GM12878 (cell line): ENCODE data around the gene PCDHGA7. TPM values are rescaled to one million over a fixed set of nuclear protein-coding genes. Genes with fewer than 3 reads are reported as not detected.

ENCODE experiments used
- ATAC-seq: fragments of 200-7000 bp; cut with Tn5 transposase; 3 replicates; pipeline ENCODE4 v1.9.1; 2020; ENCODE audit warnings: mild to moderate bottlenecking, moderate library complexity
- BruUV-seq: library from RNA; stranded (reverse); fragments of 400-500 nt; replicated peaks from 2 replicates; lab custom pipeline; 2021; lab: Mats Ljungman, UMichigan
- CTCF ChIA-PET: fragments of 300-600 bp; sonication (Branson Sonifier 250); formaldehyde crosslinking; extraction: SDS; loops from one replicate; lab custom pipeline; 2021; ENCODE audit warnings: inconsistent platforms; lab: Yijun Ruan, JAX
- POLR2A ChIA-PET: fragments of 350-600 bp; formaldehyde crosslinking; extraction: SDS; loops from one replicate; lab custom pipeline; 2021; ENCODE audit warnings: inconsistent platforms; lab: Charles Lee
- RAD21 ChIA-PET: fragments of 300-600 bp; sonication (Branson Sonifier 250); formaldehyde crosslinking; loops from one replicate; lab custom pipeline; 2023; ENCODE audit warnings: antibody characterized with exemption; ENCODE audit not compliant: unreplicated experiment; lab: Charles Lee
- SMC1A ChIA-PET: fragments of 300-600 bp; sonication (Branson Sonifier 250); formaldehyde crosslinking; loops from one replicate; lab custom pipeline; 2023; ENCODE audit not compliant: unreplicated experiment, uncharacterized antibody; lab: Charles Lee
- DNase-seq: peaks from one replicate; pipeline ENCODE4 v3.0.0-alpha.2; 2011; ENCODE audit warnings: low read depth, low spot score
- FAIRE-seq: peaks from 3 replicates; lab custom pipeline; 2011; peaks lifted over from hg19 to GRCh38; lab: Jason Lieb, UNC
- H2AFZ ChIP-seq: 2 replicates; pipeline ENCODE4 v1.6.0; 2011; ENCODE audit warnings: low read depth, low read length, control low read depth; ENCODE audit not compliant: control insufficient read depth
- H3K27ac ChIP-seq: 2 replicates; pipeline ENCODE4 v1.5.1; 2011; ENCODE audit warnings: control low read depth; ENCODE audit not compliant: control insufficient read depth, insufficient read depth
- H3K27me3 ChIP-seq, 2 experiments: replicated peaks in 1 of 2; 2 replicates each; pipeline versions ENCODE4 v1.6.0 to v1.6.1; 2011; ENCODE audit warnings: low read length in 1 of 2; ENCODE audit not compliant: control insufficient read depth in 2 of 2, insufficient read depth in 2 of 2
- H3K36me3 ChIP-seq, 2 experiments: 2 replicates each; pipeline ENCODE4 v1.5.1; 2011; ENCODE audit warnings: low read length in 1 of 2; ENCODE audit not compliant: control insufficient read depth in 2 of 2, insufficient read depth in 2 of 2
- H3K4me1 ChIP-seq: 2 replicates; pipeline ENCODE4 v1.6.1; 2011; ENCODE audit warnings: mild to moderate bottlenecking, low read length, moderate library complexity, mixed read lengths; ENCODE audit not compliant: control insufficient read depth, insufficient read depth
- H3K4me2 ChIP-seq: 2 replicates; pipeline ENCODE4 v1.6.0; 2011; ENCODE audit warnings: control low read depth; ENCODE audit not compliant: control insufficient read depth, insufficient read depth
- H3K4me3 ChIP-seq: fragments of 200-600 bp; sonication (generic); 2 replicates; pipeline ENCODE4 v1.5.1; 2016
- H3K79me2 ChIP-seq: 2 replicates; pipeline ENCODE4 v1.6.0; 2011; ENCODE audit warnings: low read length; ENCODE audit not compliant: control insufficient read depth, insufficient read depth
- H3K9ac ChIP-seq: 2 replicates; pipeline ENCODE4 v1.8.0; 2011; ENCODE audit warnings: low read length, control low read depth, mixed read lengths; ENCODE audit not compliant: control insufficient read depth, insufficient read depth
- H3K9me3 ChIP-seq: replicated peaks from 3 replicates; pipeline ENCODE4 v1.5.1; 2011; ENCODE audit warnings: mild to moderate bottlenecking, low read length; ENCODE audit not compliant: control insufficient read depth, insufficient read depth
- H4K20me1 ChIP-seq: 2 replicates; pipeline ENCODE4 v1.6.0; 2011; ENCODE audit not compliant: control insufficient read depth, insufficient read depth
- CHD2 ChIP-seq: IDR thresholded peaks from 2 replicates; pipeline ENCODE4 v1.6.1; 2011; ENCODE audit warnings: low read depth, low read length, improper control_type of control experiment, borderline replicate concordance
- EGR1 ChIP-seq, 2 experiments: IDR thresholded peaks; 1 replicate in 1 of 2; 2 replicates in 1 of 2; pipeline ENCODE4 v1.6.1; 2011 to 2012; ENCODE audit warnings: low read depth in 2 of 2, low read length in 2 of 2, borderline replicate concordance in 1 of 2, mild to moderate bottlenecking in 1 of 2, moderate library complexity in 1 of 2
- FOXM1 ChIP-seq: IDR thresholded peaks from 2 replicates; pipeline ENCODE4 v1.6.1; 2012; ENCODE audit warnings: low read depth, mild to moderate bottlenecking, inconsistent platforms, low read length, moderate library complexity
- KLF5 ChIP-seq: fragments of 450-650 bp; IDR thresholded peaks from 2 replicates; pipeline ENCODE4 v1.6.1; 2014; ENCODE audit warnings: mild to moderate bottlenecking; ENCODE audit not compliant: partially characterized antibody
- MLLT1 ChIP-seq: fragments of 450-650 bp; IDR thresholded peaks from 2 replicates; pipeline ENCODE4 v1.6.1; 2016; ENCODE audit warnings: mild to moderate bottlenecking
- RAD51 ChIP-seq: fragments of 450-650 bp; IDR thresholded peaks from 2 replicates; pipeline ENCODE4 v1.6.1; 2016; ENCODE audit warnings: moderate library complexity, mild to moderate bottlenecking, inconsistent platforms
- RB1 ChIP-seq: fragments of 450-650 bp; formaldehyde crosslinking; IDR thresholded peaks from 2 replicates; pipeline ENCODE4 v1.6.1; 2017; ENCODE audit warnings: mild to moderate bottlenecking, borderline replicate concordance
- TAF1 ChIP-seq: IDR thresholded peaks from 2 replicates; pipeline ENCODE4 v1.6.1; 2011; ENCODE audit warnings: mild to moderate bottlenecking, low read depth, low read length, borderline replicate concordance
- WRNIP1 ChIP-seq: IDR thresholded peaks from 2 replicates; pipeline ENCODE4 v1.6.1; 2011; ENCODE audit warnings: low read depth, low read length, improper control_type of control experiment, borderline replicate concordance
- ZNF24 ChIP-seq: fragments of 450-650 bp; IDR thresholded peaks from 2 replicates; pipeline ENCODE4 v1.6.1; 2017; ENCODE audit warnings: antibody characterized with exemption, mild to moderate bottlenecking
- ZNF274 ChIP-seq: IDR thresholded peaks from one replicate; pipeline ENCODE4 v1.8.0; 2011; ENCODE audit not compliant: insufficient read length, insufficient read depth
- WGBS: methylation state at CpG from one replicate; pipeline ENCODE4 v1.1.6; 2016; ENCODE audit warnings: low lambda C conversion rate; ENCODE audit not compliant: insufficient replicate concordance, insufficient coverage; ENCODE audit errors: missing lambda C conversion rate; 5-methylcytosine and 5-hydroxymethylcytosine counted together
- in situ Hi-C: fragments of 300-500 bp; cut with MboI; formaldehyde crosslinking; loops from 9 replicates; pipeline ENCODE4 v1.14.3; 2018; ENCODE audit warnings: mixed read lengths
- intact Hi-C: fragments of 100-400 bp; cut with micrococcal nuclease; formaldehyde crosslinking; loops from one replicate; pipeline ENCODE4 v1.14.2; 2022; ENCODE audit not compliant: unreplicated experiment
- polyA plus RNA-seq, 11 experiments: library from polyadenylated mRNA; depleted of rRNA in 4 of 11; unstranded in 6 of 11; stranded (reverse) in 5 of 11; fragments of >200 nt; fragmentation: Nextera tagmentation in 4 of 11; fragmentation: Illumina TruSeq in 1 of 11; extraction: Ambion mirVana in 4 of 11; extraction: Trizol in 1 of 11; gene quantifications; 1 replicate in 1 of 11; 2 replicates in 10 of 11; pipeline versions ENCODE4 v1.2.1 to v1.2.3, GENCODE V29; 2011 to 2016; ENCODE audit warnings: inconsistent platforms in 2 of 11, missing spikeins in 2 of 11, low read depth in 1 of 11
- total RNA-seq, 4 experiments: library from RNA; depleted of rRNA in 3 of 4; stranded (reverse); fragments of >200 nt in 3 of 4; fragmentation: Illumina TruSeq in 1 of 4; extraction: Trizol in 1 of 4; gene quantifications; 2 replicates each; pipeline versions ENCODE4 v1.2.1 to v1.2.3, GENCODE V29; 2013 to 2021
- TF ChIP-seq, protein P1 (sequence below): IDR thresholded peaks from 2 replicates; pipeline ENCODE4 v1.6.1; 2012; ENCODE audit warnings: mild to moderate bottlenecking, low read depth, low read length
- TF ChIP-seq, protein P2 (sequence below): fragments of 150-350 bp; IDR thresholded peaks from 2 replicates; pipeline ENCODE4 v1.6.1; 2016; ENCODE audit warnings: low read depth, low read length

PCDHGA7 gene
- total and polyA plus RNA-seq, 10 of the 15 experiments (the other 5 are each of a cell fraction or from before 2014, with no cell fraction given) = 0.01 to 0.18 (median 0.08) TPM; not detected in 3

- in situ Hi-C loops = no loop called here
- peak; percentile 57 for FAIRE-seq
- POLR2A ChIA-PET = interaction anchor here (1.2 kb wide), 1 partner anchor 143 kb away, joined by 5 read pairs; no protein-coding TSS in a partner anchor
- peak; percentile 25; the same call in 1 of the 2 replicates for TF ChIP-seq RB1
- TF ChIP-seq ZNF274 = no peak
- TF ChIP-seq, protein P1, sequence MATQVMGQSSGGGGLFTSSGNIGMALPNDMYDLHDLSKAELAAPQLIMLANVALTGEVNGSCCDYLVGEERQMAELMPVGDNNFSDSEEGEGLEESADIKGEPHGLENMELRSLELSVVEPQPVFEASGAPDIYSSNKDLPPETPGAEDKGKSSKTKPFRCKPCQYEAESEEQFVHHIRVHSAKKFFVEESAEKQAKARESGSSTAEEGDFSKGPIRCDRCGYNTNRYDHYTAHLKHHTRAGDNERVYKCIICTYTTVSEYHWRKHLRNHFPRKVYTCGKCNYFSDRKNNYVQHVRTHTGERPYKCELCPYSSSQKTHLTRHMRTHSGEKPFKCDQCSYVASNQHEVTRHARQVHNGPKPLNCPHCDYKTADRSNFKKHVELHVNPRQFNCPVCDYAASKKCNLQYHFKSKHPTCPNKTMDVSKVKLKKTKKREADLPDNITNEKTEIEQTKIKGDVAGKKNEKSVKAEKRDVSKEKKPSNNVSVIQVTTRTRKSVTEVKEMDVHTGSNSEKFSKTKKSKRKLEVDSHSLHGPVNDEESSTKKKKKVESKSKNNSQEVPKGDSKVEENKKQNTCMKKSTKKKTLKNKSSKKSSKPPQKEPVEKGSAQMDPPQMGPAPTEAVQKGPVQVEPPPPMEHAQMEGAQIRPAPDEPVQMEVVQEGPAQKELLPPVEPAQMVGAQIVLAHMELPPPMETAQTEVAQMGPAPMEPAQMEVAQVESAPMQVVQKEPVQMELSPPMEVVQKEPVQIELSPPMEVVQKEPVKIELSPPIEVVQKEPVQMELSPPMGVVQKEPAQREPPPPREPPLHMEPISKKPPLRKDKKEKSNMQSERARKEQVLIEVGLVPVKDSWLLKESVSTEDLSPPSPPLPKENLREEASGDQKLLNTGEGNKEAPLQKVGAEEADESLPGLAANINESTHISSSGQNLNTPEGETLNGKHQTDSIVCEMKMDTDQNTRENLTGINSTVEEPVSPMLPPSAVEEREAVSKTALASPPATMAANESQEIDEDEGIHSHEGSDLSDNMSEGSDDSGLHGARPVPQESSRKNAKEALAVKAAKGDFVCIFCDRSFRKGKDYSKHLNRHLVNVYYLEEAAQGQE = no peak
- TF ChIP-seq FOXM1 = peak; percentile 46; the same call in 1 of the 2 replicates
- no peak for TF ChIP-seq WRNIP1
- TF ChIP-seq, protein P2, sequence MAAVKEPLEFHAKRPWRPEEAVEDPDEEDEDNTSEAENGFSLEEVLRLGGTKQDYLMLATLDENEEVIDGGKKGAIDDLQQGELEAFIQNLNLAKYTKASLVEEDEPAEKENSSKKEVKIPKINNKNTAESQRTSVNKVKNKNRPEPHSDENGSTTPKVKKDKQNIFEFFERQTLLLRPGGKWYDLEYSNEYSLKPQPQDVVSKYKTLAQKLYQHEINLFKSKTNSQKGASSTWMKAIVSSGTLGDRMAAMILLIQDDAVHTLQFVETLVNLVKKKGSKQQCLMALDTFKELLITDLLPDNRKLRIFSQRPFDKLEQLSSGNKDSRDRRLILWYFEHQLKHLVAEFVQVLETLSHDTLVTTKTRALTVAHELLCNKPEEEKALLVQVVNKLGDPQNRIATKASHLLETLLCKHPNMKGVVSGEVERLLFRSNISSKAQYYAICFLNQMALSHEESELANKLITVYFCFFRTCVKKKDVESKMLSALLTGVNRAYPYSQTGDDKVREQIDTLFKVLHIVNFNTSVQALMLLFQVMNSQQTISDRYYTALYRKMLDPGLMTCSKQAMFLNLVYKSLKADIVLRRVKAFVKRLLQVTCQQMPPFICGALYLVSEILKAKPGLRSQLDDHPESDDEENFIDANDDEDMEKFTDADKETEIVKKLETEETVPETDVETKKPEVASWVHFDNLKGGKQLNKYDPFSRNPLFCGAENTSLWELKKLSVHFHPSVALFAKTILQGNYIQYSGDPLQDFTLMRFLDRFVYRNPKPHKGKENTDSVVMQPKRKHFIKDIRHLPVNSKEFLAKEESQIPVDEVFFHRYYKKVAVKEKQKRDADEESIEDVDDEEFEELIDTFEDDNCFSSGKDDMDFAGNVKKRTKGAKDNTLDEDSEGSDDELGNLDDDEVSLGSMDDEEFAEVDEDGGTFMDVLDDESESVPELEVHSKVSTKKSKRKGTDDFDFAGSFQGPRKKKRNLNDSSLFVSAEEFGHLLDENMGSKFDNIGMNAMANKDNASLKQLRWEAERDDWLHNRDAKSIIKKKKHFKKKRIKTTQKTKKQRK = no peak
- TF ChIP-seq MLLT1 = no peak
- TF ChIP-seq EGR1 (IDR thresholded peaks at IDR 0.05; ENCODE audit: borderline replicate concordance in 1 of 2, low read depth in 2 of 2, low read length in 2 of 2) = peak in 1 of 2 experiments; percentile 61; a peak in 1 of 3 replicates
- no peak for TF ChIP-seq CHD2
- TF ChIP-seq ZNF24 = peak; percentile 75; the same call in 1 of the 2 replicates
- TF ChIP-seq KLF5 = no peak
- no peak for TF ChIP-seq TAF1
- TF ChIP-seq RAD51 = no peak
These were observed 38.4 kb downstream of the PCDHGA7 start, which contains the start of gene PCDHGA11 for GRCh38 chr5:141420855-141421488. PCDHGA11 (plus strand) TSS chr5:141421051; CDS start chr5:141421228, 177 bp downstream.

More at GRCh38 chr5:141420855-141421488, 38.4 kb downstream of the PCDHGA7 start, which contains the start of gene PCDHGA11:
- no peaks in the 10 kb centered on the region for H3K79me2 ChIP-seq
- H3K4me2 ChIP-seq = peak within 1 kb of the TSS; percentile 79
- ChIA-PET SMC1A (interaction anchor here (0.7 to 2.8 kb wide), 29 partner anchors 8 to 926 kb away, joined by 3 to 41 read pairs (median 5); partner anchors contain the start of genes PCDHGA10, PCDHGA12, PCDHGB3 and PCDHGC3), RAD21 (interaction anchor here (0.5 to 2.6 kb wide), 25 partner anchors 8 to 234 kb away, joined by 3 to 34 read pairs (median 5); partner anchors contain the start of genes PCDHB9, PCDHGA10, PCDHGA12 and PCDHGB3), CTCF (interaction anchor here (0.6 to 10.9 kb wide), 47 partner anchors 9 to 468 kb away, joined by 3 to 245 read pairs (median 4); partner anchors contain the start of genes PCDHGA10, PCDHGA12, PCDHGA6 and PCDHGB3)
- intact Hi-C loops = loop anchor here (1.0 to 2.0 kb wide), 4 partner anchors 54 to 137 kb away; partner anchors contain the start of gene PCDHGC3
- peak; percentile 77 for ATAC-seq
- peak; percentile 37 for DNase-seq
- BruUV-seq = TSS peak; percentile 63
- H3K4me3 ChIP-seq = peak within 1 kb of the TSS; percentile 76
- H2AFZ ChIP-seq = peak within 1 kb of the TSS; percentile 98
- H3K27me3 ChIP-seq = no peaks in the 10 kb centered on the region; a peak in 1 of 4 replicates
- H3K9me3 ChIP-seq = peaks cover 15% of the 10 kb centered on the region; the same call in 2 of the 3 replicates
- H3K27ac ChIP-seq = no peak within 1 kb of the TSS
- H4K20me1 ChIP-seq = no peaks in the 10 kb centered on the region
- peak within 1 kb of the TSS; percentile 64 for H3K9ac ChIP-seq
- 10% methylated on average over 42 of the region's 42 CpGs for WGBS
- peaks cover 4% of the 10 kb centered on the region; the same call in 1 of the 2 replicates for H3K4me1 ChIP-seq
- no peaks in the 10 kb centered on the region for H3K36me3 ChIP-seq
